ENCODE measurements around the gene PIK3R2. TPM values are rescaled to one million over a fixed set of nuclear protein-coding genes. Genes with fewer than 3 reads are reported as not detected.
"Not testable (repeated sequence)": the region's sequence is repeated elsewhere in the genome, so short reads cannot be mapped to it uniquely, and the experiment has no call there.

Gene PIK3R2
- total RNA-seq, 1 donor from 2014 or later, result 14.6 TPM

DNA sequence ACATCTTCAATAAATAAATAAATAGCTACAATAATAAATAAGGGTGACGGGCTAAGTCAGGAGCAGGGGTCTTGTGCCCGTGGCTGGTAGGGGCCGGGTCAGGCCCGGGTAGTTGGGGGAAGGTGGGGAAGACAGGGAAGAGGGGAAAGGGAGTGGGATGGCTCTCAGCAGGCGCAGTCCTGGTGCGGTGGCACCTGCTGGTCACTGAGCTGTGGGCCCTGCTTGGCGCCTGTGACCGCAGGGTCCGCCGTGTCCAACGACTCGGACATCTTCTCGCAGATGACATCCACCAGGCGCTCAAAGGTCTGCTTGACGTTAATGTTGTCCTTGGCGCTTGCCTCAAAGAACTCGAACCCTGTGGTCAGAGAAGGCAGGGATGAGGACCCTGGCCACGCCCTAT, 44.3 kb downstream of the PIK3R2 start:
- intact Hi-C loops (cut with micrococcal nuclease), result no loop called here

GRCh38 chr19:18197941-18198340, 45.0 kb downstream of the PIK3R2 start:
- intact Hi-C loops (cut with micrococcal nuclease), result no loop called here

DNA sequence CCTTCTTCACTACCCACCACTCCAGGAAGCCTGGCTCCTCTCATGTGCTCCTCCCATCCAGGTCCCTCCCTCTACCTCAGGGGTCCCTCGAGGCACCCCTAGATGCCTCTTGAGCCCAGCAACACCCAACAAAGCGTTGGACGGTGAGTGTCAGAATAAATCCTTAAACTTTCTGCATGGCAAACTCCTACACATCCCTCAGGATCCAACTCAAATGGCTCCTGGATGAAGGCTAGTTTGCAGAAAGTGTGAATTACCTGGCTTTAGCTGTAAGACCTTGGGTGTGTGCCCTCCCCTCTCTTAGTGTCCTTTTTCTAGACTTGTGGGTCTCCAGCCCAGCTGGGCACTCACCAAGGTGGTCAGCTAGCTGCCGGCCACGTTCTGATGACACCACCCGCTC, 45.4 kb downstream of the PIK3R2 start:
- intact Hi-C loops (cut with micrococcal nuclease), result no loop called here

GRCh38 chr19:18202397-18202777, 49.4 kb downstream of the PIK3R2 start:
- intact Hi-C loops (cut with micrococcal nuclease), result no loop called here

DNA sequence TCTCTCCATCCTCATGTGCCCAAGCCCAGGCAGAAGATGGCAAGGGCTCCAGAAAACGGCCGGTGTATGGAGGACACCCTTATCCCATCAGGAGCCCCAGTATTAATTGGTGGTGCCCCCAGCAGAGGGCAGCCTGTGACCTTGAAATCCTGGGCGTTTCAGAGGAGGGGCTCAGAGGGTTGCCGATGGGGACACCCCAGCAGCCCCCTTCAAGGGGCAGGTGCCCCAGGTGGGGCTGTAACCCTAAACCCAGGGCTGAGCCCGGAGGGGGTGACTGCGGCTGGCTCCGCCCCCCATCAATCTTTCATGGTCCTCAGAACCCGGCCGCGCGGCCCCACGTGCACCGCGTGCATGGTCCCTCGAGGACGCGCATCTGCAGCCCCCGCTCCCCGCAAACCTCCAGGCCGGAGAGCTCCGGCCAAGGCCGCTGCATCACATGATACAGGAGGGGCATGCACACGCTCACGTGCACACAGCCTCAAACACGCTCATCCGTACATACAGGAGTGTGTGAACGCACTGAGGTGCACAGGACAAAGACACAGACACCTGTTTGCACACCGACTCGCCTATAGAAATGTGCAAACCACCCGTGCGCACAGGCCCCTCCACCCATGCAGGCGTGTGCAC, 49.9 kb downstream of the PIK3R2 start:
- intact Hi-C loops (cut with micrococcal nuclease), result no loop called here

DNA sequence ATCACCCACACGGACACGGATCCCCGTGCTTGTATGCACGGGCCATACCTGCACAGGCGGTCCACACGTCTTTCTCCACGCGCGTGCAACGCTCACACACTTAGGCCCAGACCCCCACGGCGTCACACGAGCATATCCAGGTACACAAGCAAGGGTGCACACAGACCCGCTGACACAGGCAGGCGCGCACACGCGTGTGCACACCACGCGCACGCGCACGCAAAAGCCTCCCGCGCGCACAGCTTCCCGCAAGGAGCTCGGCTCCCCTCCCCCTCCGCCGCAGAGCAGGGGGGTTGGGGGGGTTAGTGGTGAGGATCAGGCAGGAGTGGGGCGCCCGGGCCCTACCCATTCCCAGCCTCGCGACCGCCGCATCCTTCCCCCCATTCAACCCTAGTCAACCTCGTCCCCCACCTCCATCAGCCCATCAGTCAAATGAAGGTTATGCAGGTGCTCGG, 50.5 kb downstream of the PIK3R2 start:
- intact Hi-C loops (cut with micrococcal nuclease), result no loop called here

DNA sequence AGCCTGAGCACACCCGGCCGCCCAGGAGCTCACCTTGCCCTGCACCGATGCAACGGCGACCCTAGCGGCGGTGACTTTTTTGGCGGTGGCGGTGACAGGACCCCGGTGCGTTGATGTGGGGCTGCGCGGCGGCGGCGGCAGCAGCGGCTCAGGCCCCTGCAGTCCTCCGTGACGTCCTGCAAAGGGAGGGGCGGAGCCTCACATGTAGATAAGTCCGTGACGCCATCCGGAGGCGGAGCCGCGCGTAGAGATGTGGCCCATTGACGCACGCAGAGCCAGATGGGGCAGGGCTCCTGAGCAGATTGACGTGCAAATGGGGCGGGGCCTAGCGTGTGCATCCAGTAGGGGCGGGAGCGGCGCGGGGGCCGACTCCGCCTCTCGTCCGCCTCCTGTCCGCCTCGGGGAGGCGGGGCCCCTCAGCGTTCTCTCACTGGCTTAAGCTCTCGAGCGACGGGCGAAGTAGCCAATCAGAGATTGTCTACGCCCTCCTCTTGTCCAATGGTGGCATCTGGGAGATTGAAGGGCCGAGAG, 51.0 kb downstream of the PIK3R2 start, which contains the start of gene RAB3A:
Gene RAB3A (minus strand): TSS at position 180 of the 531 bp plus-strand sequence. CDS start 1,302 bp downstream, outside the sequence.
- intact Hi-C loops (cut with micrococcal nuclease), result loop anchor here (1.0 to 2.0 kb wide), 13 partner anchors 11 to 432 kb away; partner anchors contain the start of genes ELL, IFI30, LSM4 and MPV17L2

DNA sequence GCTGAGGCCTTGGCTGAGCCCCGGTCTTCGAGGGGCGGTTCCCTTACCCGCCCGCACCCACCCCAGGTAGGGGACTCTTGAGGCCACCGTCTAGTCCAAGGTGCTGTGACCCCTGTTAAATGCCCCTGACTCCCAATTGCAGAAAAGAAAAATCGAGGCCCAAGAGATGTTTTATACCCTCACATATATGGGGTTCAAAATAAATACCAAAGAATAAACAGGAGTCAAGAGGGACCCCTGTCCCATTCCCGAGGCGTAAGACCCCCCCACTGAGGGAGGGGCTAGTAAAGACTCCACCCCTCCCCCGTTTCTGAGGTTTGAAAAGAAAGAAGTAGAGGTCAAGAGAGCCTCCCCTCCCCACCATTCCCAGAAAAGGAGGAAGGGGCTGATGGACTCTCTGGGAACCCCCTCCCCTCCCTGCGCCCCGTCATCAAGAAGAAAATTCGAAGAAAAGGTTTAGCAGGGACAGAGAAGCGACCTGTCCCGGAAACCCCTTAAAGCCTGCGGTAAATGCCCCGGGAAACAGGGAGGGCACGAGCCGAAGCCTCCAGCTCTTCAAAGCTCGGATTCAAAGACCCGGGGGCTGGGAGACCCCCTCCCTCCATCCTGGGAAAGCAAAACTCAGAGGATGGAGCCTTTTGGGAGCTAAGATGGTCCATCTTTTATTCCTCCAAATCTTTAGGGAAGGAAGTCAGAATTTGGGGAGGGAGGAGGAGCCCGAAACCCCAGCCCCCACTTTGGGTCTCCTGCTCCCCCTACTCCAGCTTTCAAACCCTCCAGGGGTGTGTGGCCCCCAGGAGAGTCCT, 51.6 kb downstream of the PIK3R2 start:
- intact Hi-C loops (cut with micrococcal nuclease), result loop anchor here (1.0 to 2.0 kb wide), 13 partner anchors 11 to 432 kb away; partner anchors contain the start of genes ELL, IFI30, LSM4 and MPV17L2

DNA sequence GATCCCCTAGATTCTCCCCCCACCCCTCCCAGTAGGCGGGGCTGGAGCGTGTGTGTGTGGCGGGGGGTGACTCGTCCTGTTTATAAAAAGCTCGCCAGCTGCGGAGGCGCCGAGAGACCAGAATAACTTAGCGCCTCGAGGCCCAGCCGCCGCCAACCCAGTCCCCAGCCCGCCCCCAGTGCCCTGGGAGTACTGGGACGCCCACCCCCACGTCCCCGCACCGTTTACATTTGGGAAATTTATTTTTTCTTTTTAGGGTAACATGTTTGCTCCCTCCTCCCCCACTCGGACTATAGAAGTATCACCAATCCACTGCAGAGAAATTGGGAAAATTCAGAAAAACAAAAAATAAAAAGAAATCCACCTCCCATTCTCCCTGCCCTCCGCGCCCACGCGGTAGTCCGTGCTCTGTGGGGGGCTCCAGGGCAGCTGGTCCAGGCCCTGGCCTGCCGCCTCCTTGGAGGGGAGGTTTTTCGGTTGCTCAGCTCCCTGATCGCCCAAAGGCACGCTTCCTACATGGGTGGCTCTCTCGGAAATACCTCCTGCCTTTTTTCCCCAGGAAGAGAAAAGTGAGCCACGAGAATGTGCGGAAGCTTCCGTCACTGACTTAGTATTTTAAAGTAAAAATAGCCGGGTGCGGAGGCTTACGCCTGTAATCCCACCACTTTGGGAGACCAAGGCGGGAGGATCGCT, 52.4 kb downstream of the PIK3R2 start:
- intact Hi-C loops (cut with micrococcal nuclease), result loop anchor here (2.0 kb wide), 2 partner anchors 73 to 213 kb away; partner anchors contain the start of gene SSBP4

GRCh38 chr19:18206018-18206417, 53.1 kb downstream of the PIK3R2 start:
- intact Hi-C loops (cut with micrococcal nuclease), result no loop called here

GRCh38 chr19:18208098-18208951, 55.4 kb downstream of the PIK3R2 start:
- intact Hi-C loops (cut with micrococcal nuclease), result loop anchor here (1.0 kb wide), 2 partner anchors 43 to 120 kb away; no protein-coding TSS in a partner anchor

DNA sequence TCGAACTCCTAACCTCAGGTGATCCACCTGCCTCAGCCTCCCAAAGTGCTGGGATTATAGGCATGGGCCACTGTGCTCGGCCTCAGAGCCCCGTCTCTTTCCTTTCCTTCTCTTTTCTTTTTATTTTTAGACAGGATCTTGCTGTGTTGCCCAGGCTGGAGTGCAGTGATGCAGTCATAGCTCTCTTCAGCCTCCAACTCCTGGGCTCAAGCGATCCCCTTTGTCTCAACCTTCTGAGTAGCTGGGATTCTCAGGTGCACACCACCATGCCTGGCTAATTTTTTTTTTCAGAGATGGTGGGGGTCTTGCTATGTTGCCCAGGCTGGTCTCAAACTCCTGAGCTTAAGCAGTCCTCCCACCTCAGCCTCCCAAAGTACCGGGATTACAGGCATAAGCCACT, 56.9 kb downstream of the PIK3R2 start:
- intact Hi-C loops (cut with micrococcal nuclease), result not testable (repeated sequence)

DNA sequence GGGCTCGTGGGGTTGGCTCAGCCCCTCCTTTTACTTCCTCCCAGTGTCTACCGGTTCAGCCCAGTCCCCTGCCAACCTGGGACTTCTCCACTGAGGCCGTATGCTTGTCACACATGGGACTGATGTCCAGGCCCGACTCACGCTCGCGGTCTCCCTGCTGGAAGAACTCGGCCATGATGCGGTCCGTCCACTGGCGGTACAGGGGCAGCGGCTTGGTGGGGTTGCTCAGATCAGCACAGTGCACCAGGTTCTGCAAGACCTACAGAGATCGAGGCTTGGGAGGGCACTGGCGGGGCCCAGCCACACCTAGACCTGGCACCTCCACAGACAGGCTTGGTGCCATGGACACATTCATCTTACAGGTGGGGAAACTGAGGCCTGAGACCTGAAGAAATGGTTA, 58.7 kb downstream of the PIK3R2 start:
- intact Hi-C loops (cut with micrococcal nuclease), result no loop called here

GRCh38 chr19:18214779-18215433, 61.9 kb downstream of the PIK3R2 start:
- intact Hi-C loops (cut with micrococcal nuclease), result no loop called here

DNA sequence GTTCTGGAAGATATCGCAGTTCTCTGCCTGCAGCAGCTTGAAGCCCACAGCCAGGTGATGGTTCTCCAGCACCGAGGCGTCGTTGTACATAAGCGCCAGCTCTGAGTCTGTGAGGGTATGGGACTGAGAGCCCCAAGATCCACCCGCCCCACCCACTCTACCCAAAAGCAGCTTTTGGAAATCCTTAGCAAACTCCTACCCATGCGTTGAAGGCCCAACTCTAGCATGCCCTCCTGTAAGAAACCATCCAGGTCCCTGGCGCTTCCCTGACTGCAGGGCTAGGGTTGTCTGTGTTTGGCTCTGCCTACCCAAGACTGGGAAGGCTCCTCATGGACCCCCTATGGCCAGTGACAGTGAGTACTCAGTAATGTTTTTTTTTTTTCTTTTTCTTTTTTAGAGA, 63.8 kb downstream of the PIK3R2 start:
- intact Hi-C loops (cut with micrococcal nuclease), result no loop called here

DNA sequence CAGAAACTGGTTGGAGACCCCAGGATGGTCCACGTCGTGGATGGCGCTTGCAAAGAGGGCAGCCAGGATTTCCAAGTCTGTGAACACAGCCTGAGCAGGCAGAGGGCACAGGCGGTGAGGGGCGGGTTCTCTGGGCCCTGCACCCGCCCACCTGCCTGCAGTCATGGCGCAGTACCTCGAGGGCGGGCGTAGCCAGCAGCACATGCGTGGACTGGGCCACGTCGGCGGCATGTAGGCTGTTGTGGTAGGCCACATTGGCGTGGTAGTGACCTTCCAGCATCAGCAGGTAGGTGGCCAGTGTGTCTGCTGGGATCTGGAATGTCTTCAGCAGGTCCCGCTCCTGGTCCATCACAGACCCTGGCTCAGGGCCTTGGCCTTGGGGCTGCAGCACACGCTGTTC, 65.2 kb downstream of the PIK3R2 start:
- intact Hi-C loops (cut with micrococcal nuclease), result no loop called here

DNA sequence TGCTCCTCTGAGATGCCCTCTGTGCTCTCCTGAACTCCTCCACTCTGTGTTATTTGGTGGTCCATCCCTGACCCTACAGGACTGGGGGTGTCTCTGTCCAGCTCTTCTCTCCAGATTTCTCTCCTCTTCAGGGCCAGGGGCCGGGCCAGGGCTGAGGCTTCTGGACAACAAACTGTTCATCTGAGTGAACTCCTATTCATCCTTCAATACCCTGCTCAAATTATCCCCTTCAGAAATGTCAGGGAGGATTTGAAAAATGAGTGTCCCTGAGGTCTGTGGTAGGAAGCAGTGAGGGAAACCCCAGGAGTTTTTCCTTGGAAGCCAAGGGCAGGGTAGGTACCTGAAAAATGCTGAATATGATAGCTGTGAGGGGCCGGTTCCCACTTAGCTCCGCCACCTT, 65.6 kb downstream of the PIK3R2 start:
- intact Hi-C loops (cut with micrococcal nuclease), result no loop called here

All from T-helper 1 cell treated with Interleukin-12 subunit alpha and Interleukin-12 subunit beta and Interleukin-4 antibody, amounts not matched to agents 30 ng/mL and 1 ng/mL, for 36 hours (primary cell).